Dendritic cell treated with granulocyte-macrophage colony-stimulating factor and Interleukin-4, amounts not matched to agents 40 ng/mL and 50 ng/mL, for 4 days (primary cell): ENCODE data around the gene ZNF814.
A peak's percentile ranks its signal among the peaks of the same experiment; 100 is the strongest.

Source experiments
- H3K27ac Mint-ChIP-seq: one replicate; pipeline ENCODE4 v1.8.0; 2022; ENCODE audit warnings: mild to moderate bottlenecking, mixed read lengths
- H3K27me3 Mint-ChIP-seq: one replicate; pipeline ENCODE4 v1.8.0; 2022; ENCODE audit warnings: mild to moderate bottlenecking, mixed read lengths
- H3K36me3 Mint-ChIP-seq: one replicate; pipeline ENCODE4 v1.8.0; 2022; ENCODE audit warnings: low read depth, mixed read lengths
- H3K4me1 Mint-ChIP-seq: one replicate; pipeline ENCODE4 v1.8.0; 2022; ENCODE audit warnings: low read depth, mixed read lengths
- H3K4me3 Mint-ChIP-seq: one replicate; pipeline ENCODE4 v1.8.0; 2022; ENCODE audit warnings: mild to moderate bottlenecking, moderate library complexity, mixed read lengths
- H3K9me3 Mint-ChIP-seq: one replicate; pipeline ENCODE4 v1.8.0; 2022; ENCODE audit warnings: mixed read lengths
- intact Hi-C: fragments of 100-400 bp; cut with micrococcal nuclease; formaldehyde crosslinking; loops from one replicate; pipeline ENCODE4 v1.15.0; 2022

Gene ZNF814

DNA sequence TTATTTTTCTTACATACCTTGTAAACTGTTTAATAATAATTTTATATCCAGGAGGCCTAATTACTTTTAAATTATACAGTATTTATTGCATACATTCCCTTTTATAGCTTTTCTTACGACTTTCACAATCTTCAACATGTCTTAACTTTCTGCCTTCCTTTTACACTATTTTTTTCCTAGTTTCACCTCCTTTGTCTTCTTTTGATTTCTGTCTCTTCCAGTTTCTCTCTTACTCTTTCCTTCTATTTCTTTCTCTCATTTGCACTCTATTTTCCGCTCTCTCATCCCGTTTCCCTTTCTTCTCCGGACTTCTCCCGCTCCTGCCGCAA is 85.6 kb downstream of the ZNF814 start:
- H3K4me1 Mint-ChIP-seq = peaks cover 47% of the 10 kb centered on the region
- intact Hi-C loops = no loop called here
- H3K9me3 Mint-ChIP-seq = no peaks in the 10 kb centered on the region
- peaks cover 30% of the 10 kb centered on the region for H3K36me3 Mint-ChIP-seq
- peak overlapping the region; percentile 83 for H3K27ac Mint-ChIP-seq
- H3K4me3 Mint-ChIP-seq = peak overlapping the region; percentile 88
- peaks cover 3% of the 10 kb centered on the region for H3K27me3 Mint-ChIP-seq

DNA sequence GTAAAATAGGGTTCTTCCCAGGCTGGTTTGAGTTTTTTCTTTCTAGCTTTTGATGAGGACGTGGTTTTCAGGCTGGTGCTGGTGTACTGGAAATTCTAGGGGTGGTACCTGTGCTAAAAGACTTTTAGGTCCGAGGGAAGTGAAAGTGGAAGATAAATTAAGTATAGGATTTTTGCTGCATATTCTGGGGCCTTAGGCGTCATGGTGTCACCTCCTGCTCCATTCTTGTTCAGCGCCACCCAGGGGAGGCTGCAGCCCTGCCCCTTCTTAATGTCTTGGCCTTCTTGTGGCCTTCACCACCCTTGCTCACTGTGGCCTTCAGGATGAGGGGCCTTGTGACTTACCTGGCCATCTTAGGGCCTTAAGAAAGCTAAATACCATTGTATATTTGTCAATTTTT is 86.6 kb downstream of the ZNF814 start:
- Mint-ChIP-seq H3K9me3 (no peaks in the 10 kb centered on the region), H3K4me3 (no peak overlapping the region), H3K27me3 (peaks cover 3% of the 10 kb centered on the region), H3K36me3 (peaks cover 20% of the 10 kb centered on the region), H3K27ac (no peak overlapping the region), H3K4me1 (peaks cover 51% of the 10 kb centered on the region)
- intact Hi-C loops = no loop called here

DNA sequence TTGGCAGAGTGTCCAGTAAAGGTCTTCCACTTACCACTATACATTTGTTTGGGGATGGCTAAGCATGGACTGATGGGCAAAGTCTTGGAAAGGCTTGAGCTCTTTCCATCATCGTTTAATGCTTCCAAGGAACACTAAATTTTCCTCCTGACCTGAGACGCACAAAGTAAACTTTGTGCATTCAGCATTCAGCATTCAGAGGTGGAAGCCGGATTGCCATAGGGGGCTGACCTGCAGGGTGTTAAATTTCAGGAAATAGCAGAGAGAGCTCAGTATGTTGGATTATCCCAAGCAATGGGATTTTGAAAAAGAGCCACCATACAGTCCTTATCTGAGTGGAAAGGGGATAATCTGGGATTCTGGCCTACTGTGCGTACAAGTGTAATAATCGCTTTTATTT is 88.1 kb downstream of the ZNF814 start:
- peaks cover 3% of the 10 kb centered on the region for H3K27me3 Mint-ChIP-seq
- peaks cover 24% of the 10 kb centered on the region for H3K36me3 Mint-ChIP-seq
- no peaks in the 10 kb centered on the region for H3K9me3 Mint-ChIP-seq
- H3K4me1 Mint-ChIP-seq = peaks cover 51% of the 10 kb centered on the region
- intact Hi-C loops = no loop called here
- H3K27ac Mint-ChIP-seq = no peak overlapping the region
- no peak overlapping the region for H3K4me3 Mint-ChIP-seq
